Stomach (tissue), 9 donors: Measurements from ENCODE around the gene DCDC2C. TPM values are rescaled to one million over a fixed set of nuclear protein-coding genes. Genes with fewer than 3 reads are reported as not detected.

Source experiments
- DNase-seq, 2 donors: peaks; one replicate each; pipeline versions ENCODE4 v3.0.0 to v3.0.0-alpha.2; 2013 to 2019
- H3K27ac ChIP-seq, 5 donors: fragments of 200-600 bp in 4 of 5; sonication (generic) in 4 of 5; one replicate each; pipeline ENCODE4 v1.5.1; 2013 to 2019; ENCODE audit warnings: mild to moderate bottlenecking in 1 of 5, moderate library complexity in 1 of 5
- H3K27me3 ChIP-seq, 3 donors: fragments of 200-600 bp; sonication (generic); one replicate each; pipeline ENCODE4 v1.5.1; 2017 to 2019; ENCODE audit warnings: mixed run types in 1 of 3
- H3K36me3 ChIP-seq, 4 donors: fragments of 200-600 bp; sonication (generic); 1 replicate in 3 of 4; 2 replicates in 1 of 4; pipeline ENCODE4 v1.5.1; 2016 to 2019
- H3K4me1 ChIP-seq, 4 donors: fragments of 200-600 bp; sonication (generic); one replicate each; pipeline ENCODE4 v1.5.1; 2016 to 2019
- H3K4me3 ChIP-seq, 4 donors: fragments of 200-600 bp; sonication (generic) in 3 of 4; one replicate each; pipeline ENCODE4 v1.5.1; 2016 to 2019; ENCODE audit warnings: mild to moderate bottlenecking in 1 of 4
- H3K9me3 ChIP-seq, 4 donors: fragments of 200-600 bp; sonication (generic); one replicate each; pipeline ENCODE4 v1.5.1; 2016 to 2019
- EP300 ChIP-seq: sonication (generic); formaldehyde crosslinking; IDR thresholded peaks from one replicate; pipeline ENCODE4 v1.6.1; 2017; ENCODE audit warnings: antibody characterized with exemption
- POLR2A ChIP-seq, 4 donors: fragments of 450-650 bp; IDR thresholded peaks; one replicate each; pipeline ENCODE4 v1.6.1; 2016; ENCODE audit warnings: antibody characterized with exemption in 4 of 4, control low read depth in 2 of 4, mild to moderate bottlenecking in 1 of 4, moderate library complexity in 1 of 4
- POLR2AphosphoS5 ChIP-seq, 3 donors: sonication (generic); formaldehyde crosslinking; IDR thresholded peaks; one replicate each; pipeline ENCODE4 v1.6.1; 2016; ENCODE audit warnings: antibody characterized with exemption in 3 of 3
- WGBS, 5 donors: extraction: QIAGEN DNeasy Blood & Tissue Kit in 3 of 5; methylation state at CpG; one replicate each; pipeline versions ENCODE4 v1.1.5 to v1.1.7; 2013 to 2018; 5-methylcytosine and 5-hydroxymethylcytosine counted together
- intact Hi-C: fragments of 100-400 bp; cut with DNase I; formaldehyde crosslinking; loops from one replicate; pipeline ENCODE4 v1.15.1; 2023; ENCODE audit warnings: low total_unique reads
- polyA plus RNA-seq, 3 donors: library from polyadenylated mRNA; stranded (reverse); fragments of 200-250 nt; gene quantifications; one replicate each; pipeline ENCODE4 v1.2.3, GENCODE V29; 2013
- total RNA-seq, 5 donors: library from RNA; depleted of rRNA; stranded (reverse); fragments of >200 nt; gene quantifications; one replicate each; pipeline versions ENCODE4 v1.1.0 to v1.2.3, GENCODE V29; 2014 to 2016
- TF ChIP-seq, protein P1 (sequence below), 7 experiments: fragments of 450-650 bp in 4 of 7; fragments of 200-600 bp in 3 of 7; sonication (generic) in 3 of 7; IDR thresholded peaks; one replicate each; pipeline ENCODE4 v1.5.1; 2016 to 2019; ENCODE audit warnings: antibody characterized with exemption in 7 of 7, control low read depth in 2 of 7, mild to moderate bottlenecking in 1 of 7
- donor health status: healthy with polysubstance abuse.
- donor health status: Bipolar disorder and iron deficiency.
- donor health status: healthy.

Gene DCDC2C
- total and polyA plus RNA-seq, 8 donors, result not detected

DNA sequence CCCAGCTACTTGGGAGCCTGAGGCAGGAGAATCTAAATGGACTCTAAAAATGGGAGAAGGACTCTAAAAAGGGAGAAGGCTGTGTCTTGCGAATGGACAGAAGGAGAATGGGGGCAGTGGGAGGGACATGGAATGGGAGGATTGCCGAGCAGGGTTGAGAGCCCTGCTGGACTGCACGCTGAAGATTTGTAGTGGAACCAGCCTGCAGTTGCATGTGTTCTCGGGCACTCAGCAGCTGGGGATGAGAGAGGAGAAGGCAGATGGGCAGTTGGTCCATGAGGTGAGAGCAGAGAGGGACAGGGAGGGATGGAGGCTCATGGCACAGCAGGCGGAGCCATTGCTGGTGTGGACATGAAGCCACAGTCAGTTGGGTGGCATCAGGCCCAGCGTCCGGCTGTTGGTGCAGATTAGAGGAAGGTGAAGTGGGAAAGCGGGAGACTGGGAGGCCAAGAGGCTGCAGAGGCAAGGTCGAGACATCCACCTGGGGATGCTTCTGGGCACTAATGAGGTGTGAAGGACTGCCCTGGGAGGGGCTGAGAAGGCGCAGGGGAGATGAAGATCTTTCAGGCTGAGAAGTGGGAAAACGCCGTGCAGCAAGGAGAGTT, 40.7 kb downstream of the DCDC2C start:
- intact Hi-C loops, result no loop called here
- H3K36me3 ChIP-seq, result no peaks in the 10 kb centered on the region
- H3K27me3 ChIP-seq, result peaks cover 0 to 5% (median 0%) of the 10 kb centered on the region in 3 donors
- TF ChIP-seq, protein P1, sequence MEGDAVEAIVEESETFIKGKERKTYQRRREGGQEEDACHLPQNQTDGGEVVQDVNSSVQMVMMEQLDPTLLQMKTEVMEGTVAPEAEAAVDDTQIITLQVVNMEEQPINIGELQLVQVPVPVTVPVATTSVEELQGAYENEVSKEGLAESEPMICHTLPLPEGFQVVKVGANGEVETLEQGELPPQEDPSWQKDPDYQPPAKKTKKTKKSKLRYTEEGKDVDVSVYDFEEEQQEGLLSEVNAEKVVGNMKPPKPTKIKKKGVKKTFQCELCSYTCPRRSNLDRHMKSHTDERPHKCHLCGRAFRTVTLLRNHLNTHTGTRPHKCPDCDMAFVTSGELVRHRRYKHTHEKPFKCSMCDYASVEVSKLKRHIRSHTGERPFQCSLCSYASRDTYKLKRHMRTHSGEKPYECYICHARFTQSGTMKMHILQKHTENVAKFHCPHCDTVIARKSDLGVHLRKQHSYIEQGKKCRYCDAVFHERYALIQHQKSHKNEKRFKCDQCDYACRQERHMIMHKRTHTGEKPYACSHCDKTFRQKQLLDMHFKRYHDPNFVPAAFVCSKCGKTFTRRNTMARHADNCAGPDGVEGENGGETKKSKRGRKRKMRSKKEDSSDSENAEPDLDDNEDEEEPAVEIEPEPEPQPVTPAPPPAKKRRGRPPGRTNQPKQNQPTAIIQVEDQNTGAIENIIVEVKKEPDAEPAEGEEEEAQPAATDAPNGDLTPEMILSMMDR (IDR thresholded peaks at IDR 0.05), result no peak
- TF ChIP-seq POLR2AphosphoS5 (IDR thresholded peaks at IDR 0.05), result no peak
- no peak for TF ChIP-seq POLR2A (IDR thresholded peaks at IDR 0.05)
- TF ChIP-seq EP300, result no peak
- no peaks in the 10 kb centered on the region for H3K9me3 ChIP-seq
- WGBS, 5 donors, result 88 to 94% (median 90%) methylated on average over 12 of the region's 12 CpGs
- H3K4me3 ChIP-seq, result no peak overlapping the region
- no peak for DNase-seq
- no peak overlapping the region for H3K27ac ChIP-seq
- no peaks in the 10 kb centered on the region for H3K4me1 ChIP-seq

DNA sequence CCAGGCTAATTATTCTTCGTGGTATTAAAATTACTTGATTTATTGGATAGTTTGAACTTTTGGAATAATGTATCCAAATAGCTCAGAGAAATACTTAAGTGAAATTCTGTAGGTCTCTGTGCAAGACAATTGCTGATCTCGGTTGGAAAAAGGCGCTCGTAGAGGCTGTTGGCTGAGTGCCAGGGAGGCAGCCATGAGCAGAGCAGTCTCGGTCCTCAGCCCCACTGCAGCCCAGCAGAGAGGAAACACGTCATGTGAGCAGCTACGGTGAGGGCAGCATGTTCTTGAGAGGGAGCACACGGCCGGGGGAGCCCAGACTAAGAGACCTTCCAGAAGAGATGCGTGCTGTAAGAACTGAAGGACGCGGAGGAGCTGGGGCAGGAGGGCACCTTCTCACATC, 42.5 kb downstream of the DCDC2C start:
- DNase-seq, result peak in 1 of 2 donors; percentile 19
- Histone ChIP-seq H3K27ac (no peak overlapping the region), H3K36me3 (no peaks in the 10 kb centered on the region), H3K4me3 (no peak overlapping the region), H3K4me1 (no peaks in the 10 kb centered on the region), H3K27me3 (peaks cover 0 to under 1% (median 0%) of the 10 kb centered on the region in 3 donors), H3K9me3 (no peaks in the 10 kb centered on the region)
- intact Hi-C loops, result no loop called here
- no peak for TF ChIP-seq POLR2A (IDR thresholded peaks at IDR 0.05)
- TF ChIP-seq POLR2AphosphoS5 (IDR thresholded peaks at IDR 0.05), result no peak
- TF ChIP-seq EP300, result no peak
- TF ChIP-seq, protein P1 (IDR thresholded peaks at IDR 0.05), result no peak
- 64 to 81% (median 70%) methylated on average over 12 of the region's 12 CpGs for WGBS, 5 donors

DNA sequence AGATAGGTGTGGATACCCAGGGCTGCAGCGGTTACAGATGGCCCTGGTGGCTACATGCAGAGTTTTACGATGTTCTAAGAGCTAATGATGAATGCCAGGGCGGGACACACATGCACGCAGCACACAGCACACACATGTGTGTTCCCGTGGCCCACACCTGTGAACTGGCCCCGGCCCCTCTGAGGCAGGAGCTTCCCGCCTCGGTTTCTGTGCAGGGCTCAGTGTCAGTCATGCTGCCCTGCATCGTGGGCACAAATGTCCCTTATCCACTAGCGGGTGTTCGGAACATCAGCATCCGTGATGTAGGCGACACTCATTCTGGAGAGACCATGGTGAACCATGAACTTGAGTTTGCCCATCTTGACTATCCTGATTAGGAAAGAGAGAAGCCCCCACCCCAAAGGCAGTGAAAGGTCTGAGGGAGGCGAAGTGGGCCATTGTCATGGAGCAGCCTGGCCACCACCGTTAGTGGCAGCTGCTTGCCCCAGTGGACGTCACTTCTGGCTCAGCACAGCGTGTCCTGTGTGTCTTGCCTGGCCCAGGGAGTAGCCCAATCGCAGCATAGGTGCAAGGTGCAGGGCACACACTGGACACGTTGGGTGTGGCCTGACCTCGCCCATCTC, 43.8 kb downstream of the DCDC2C start:
- intact Hi-C loops, result no loop called here
- WGBS, 5 donors, result 79 to 86% (median 79%) methylated on average over 16 to 20 of the region's 20 CpGs
- no peaks in the 10 kb centered on the region for H3K9me3 ChIP-seq

DNA sequence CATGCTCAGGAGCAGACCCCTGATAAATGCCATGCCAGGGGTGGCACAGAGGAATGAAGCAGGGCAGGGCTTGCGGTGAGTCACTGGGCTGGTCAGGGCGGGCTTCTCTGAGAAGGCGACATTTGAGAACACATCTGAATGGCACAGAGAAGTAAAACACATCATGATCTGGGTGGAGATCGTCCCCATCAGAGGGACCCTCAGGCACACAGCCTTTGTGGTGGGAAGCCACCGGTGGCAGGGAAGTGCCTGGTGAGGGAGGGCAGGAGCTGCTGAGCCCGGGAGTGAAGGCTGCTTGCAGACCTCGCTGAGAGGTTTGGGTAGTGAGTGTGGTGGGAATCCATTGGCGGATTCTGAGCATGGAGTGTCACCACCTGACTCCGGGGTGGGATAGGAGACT, 44.5 kb downstream of the DCDC2C start:
- no peak for DNase-seq
- Histone ChIP-seq H3K27me3 (peaks cover 0 to 6% (median 0%) of the 10 kb centered on the region in 3 donors), H3K27ac (no peak overlapping the region), H3K4me3 (no peak overlapping the region), H3K36me3 (no peaks in the 10 kb centered on the region), H3K4me1 (no peaks in the 10 kb centered on the region), H3K9me3 (no peaks in the 10 kb centered on the region)
- intact Hi-C loops, result no loop called here
- WGBS, 5 donors, result 75 to 91% (median 85%) methylated on average over 9 of the region's 9 CpGs
- no peak for TF ChIP-seq POLR2A (IDR thresholded peaks at IDR 0.05)
- no peak for TF ChIP-seq POLR2AphosphoS5 (IDR thresholded peaks at IDR 0.05)
- no peak for TF ChIP-seq EP300

More for the DNA sequence above, 43.8 kb downstream of the DCDC2C start:
- Histone ChIP-seq H3K27ac (no peak overlapping the region), H3K36me3 (no peaks in the 10 kb centered on the region), H3K4me1 (no peaks in the 10 kb centered on the region), H3K27me3 (peaks cover 0 to 6% (median 0%) of the 10 kb centered on the region in 3 donors), H3K4me3 (no peak overlapping the region)
- no peak for DNase-seq
- no peak for TF ChIP-seq EP300
- TF ChIP-seq POLR2AphosphoS5 (IDR thresholded peaks at IDR 0.05), result no peak
- TF ChIP-seq, protein P1 (IDR thresholded peaks at IDR 0.05), result no peak
- TF ChIP-seq POLR2A (IDR thresholded peaks at IDR 0.05), result no peak

DNA sequence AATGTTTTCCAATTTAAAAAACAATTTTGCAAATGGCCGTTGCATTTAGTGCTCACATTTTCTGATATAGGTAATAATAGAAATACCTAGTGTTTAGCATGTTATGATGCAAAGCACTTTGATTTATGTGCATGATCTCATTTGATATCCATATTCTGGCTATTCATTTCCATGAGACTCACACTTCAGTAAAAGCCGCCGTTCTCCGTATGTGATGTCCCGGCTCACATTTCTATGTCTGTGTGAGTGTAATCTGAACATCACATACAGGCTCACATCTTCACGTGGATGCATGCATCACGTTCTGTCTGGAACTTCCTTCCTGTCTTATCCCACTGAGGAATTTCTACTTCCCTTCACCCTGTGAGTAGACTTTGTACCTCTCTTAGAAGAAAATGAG, 45.8 kb downstream of the DCDC2C start:
- H3K4me1 ChIP-seq, result no peaks in the 10 kb centered on the region
- WGBS, 5 donors, result 79 to 88% (median 83%) methylated on average over 7 of the region's 7 CpGs
- H3K27me3 ChIP-seq, result peaks cover 0 to 6% (median 0%) of the 10 kb centered on the region in 3 donors
- DNase-seq, result no peak
- intact Hi-C loops, result no loop called here
- no peaks in the 10 kb centered on the region for H3K9me3 ChIP-seq
- H3K4me3 ChIP-seq, result no peak overlapping the region
- no peak for TF ChIP-seq POLR2A (IDR thresholded peaks at IDR 0.05)
- TF ChIP-seq EP300, result no peak
- no peak for TF ChIP-seq POLR2AphosphoS5 (IDR thresholded peaks at IDR 0.05)
- no peak overlapping the region for H3K27ac ChIP-seq
- H3K36me3 ChIP-seq, result no peaks in the 10 kb centered on the region
